HL-60 (cell line): Measurements from ENCODE around the gene OR2A25.

Experiments used
- CTCF ChIP-seq: IDR thresholded peaks from one replicate; pipeline ENCODE4 v1.5.1; 2011; ENCODE audit warnings: low read length, control low read depth, inconsistent platforms; ENCODE audit not compliant: insufficient read depth
- GABPA ChIP-seq: IDR thresholded peaks from 2 replicates; pipeline ENCODE4 v1.6.1; 2012; ENCODE audit warnings: low read depth
- POLR2AphosphoS5 ChIP-seq: IDR thresholded peaks from 2 replicates; pipeline ENCODE4 v1.6.1; 2012; ENCODE audit warnings: low read depth
- SPI1 ChIP-seq: IDR thresholded peaks from 2 replicates; pipeline ENCODE4 v1.6.1; 2012; ENCODE audit warnings: low read depth, mild to moderate bottlenecking, borderline replicate concordance
- TF ChIP-seq, protein P1 (sequence below): IDR thresholded peaks from 2 replicates; pipeline ENCODE4 v1.6.1; 2012; ENCODE audit warnings: low read depth; ENCODE audit not compliant: insufficient replicate concordance

- no peak for TF ChIP-seq POLR2AphosphoS5
- TF ChIP-seq CTCF, result no peak
- no peak for TF ChIP-seq GABPA
- TF ChIP-seq, protein P1, sequence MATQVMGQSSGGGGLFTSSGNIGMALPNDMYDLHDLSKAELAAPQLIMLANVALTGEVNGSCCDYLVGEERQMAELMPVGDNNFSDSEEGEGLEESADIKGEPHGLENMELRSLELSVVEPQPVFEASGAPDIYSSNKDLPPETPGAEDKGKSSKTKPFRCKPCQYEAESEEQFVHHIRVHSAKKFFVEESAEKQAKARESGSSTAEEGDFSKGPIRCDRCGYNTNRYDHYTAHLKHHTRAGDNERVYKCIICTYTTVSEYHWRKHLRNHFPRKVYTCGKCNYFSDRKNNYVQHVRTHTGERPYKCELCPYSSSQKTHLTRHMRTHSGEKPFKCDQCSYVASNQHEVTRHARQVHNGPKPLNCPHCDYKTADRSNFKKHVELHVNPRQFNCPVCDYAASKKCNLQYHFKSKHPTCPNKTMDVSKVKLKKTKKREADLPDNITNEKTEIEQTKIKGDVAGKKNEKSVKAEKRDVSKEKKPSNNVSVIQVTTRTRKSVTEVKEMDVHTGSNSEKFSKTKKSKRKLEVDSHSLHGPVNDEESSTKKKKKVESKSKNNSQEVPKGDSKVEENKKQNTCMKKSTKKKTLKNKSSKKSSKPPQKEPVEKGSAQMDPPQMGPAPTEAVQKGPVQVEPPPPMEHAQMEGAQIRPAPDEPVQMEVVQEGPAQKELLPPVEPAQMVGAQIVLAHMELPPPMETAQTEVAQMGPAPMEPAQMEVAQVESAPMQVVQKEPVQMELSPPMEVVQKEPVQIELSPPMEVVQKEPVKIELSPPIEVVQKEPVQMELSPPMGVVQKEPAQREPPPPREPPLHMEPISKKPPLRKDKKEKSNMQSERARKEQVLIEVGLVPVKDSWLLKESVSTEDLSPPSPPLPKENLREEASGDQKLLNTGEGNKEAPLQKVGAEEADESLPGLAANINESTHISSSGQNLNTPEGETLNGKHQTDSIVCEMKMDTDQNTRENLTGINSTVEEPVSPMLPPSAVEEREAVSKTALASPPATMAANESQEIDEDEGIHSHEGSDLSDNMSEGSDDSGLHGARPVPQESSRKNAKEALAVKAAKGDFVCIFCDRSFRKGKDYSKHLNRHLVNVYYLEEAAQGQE, result no peak
- TF ChIP-seq SPI1, result no peak
These were observed 17.1 kb downstream of the OR2A25 start for GRCh38 chr7:144086730-144087129.
